ENCODE data around the gene ZSCAN26.

Gene ZSCAN26

DNA sequence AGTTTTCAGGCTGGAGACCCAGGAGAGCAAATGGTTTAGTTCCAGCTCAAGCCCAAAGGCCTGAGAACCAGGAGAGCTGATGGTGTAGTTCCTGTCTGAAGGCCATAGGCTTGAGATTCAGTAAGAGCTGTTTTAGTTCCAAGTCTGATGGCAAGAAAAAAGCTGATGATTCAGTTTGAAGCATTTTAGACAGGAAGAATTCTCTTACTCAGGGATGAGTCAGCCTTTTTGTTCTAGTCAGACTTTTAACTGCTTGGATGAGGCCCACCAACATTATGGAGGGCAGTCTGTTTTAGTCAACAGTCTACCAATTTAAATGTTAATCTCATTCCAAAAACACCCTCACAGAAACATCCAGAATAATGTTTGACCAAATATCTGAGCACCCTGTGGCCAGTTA lies 2.5 kb downstream of the ZSCAN26 start:
- Histone ChIP-seq H3K9me3 (ENCODE audit: severe bottlenecking) (no peaks in the 10 kb centered on the region), H3K36me3 (peaks cover 33% of the 10 kb centered on the region), H3K27me3 (ENCODE audit: insufficient read depth, low read depth, severe bottlenecking) (no peaks in the 10 kb centered on the region), H3K4me3 (ENCODE audit: low read depth, low read length) (no peak overlapping the region), H3K27ac (no peak overlapping the region)
- TF ChIP-seq, protein P1, sequence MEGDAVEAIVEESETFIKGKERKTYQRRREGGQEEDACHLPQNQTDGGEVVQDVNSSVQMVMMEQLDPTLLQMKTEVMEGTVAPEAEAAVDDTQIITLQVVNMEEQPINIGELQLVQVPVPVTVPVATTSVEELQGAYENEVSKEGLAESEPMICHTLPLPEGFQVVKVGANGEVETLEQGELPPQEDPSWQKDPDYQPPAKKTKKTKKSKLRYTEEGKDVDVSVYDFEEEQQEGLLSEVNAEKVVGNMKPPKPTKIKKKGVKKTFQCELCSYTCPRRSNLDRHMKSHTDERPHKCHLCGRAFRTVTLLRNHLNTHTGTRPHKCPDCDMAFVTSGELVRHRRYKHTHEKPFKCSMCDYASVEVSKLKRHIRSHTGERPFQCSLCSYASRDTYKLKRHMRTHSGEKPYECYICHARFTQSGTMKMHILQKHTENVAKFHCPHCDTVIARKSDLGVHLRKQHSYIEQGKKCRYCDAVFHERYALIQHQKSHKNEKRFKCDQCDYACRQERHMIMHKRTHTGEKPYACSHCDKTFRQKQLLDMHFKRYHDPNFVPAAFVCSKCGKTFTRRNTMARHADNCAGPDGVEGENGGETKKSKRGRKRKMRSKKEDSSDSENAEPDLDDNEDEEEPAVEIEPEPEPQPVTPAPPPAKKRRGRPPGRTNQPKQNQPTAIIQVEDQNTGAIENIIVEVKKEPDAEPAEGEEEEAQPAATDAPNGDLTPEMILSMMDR (IDR thresholded peaks at IDR 0.05; ENCODE audit: low read depth, low read length): no peak
- DNase-seq: no peak

DNA sequence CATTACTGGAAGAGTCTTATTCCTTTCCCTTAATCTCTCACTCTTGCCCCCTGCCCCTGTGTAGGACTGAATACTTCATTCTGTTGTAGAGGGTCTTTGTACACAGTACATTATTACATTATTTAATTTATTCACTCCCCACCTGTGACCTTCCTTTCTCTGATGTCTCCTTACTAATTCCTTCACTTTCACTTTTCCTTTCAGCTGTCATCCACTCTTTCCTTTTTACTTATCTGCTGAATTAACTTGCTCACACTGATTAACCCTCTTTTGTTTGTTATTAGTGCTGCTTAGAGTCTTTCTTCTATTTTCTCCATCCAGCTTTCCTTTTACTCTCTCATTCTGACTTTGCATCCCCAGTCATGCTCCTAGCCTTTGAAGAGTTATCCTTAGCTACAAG lies 7.9 kb downstream of the ZSCAN26 start:
- no peak overlapping the region for H3K27ac ChIP-seq
- no peaks in the 10 kb centered on the region for H3K27me3 ChIP-seq (ENCODE audit: insufficient read depth, low read depth, severe bottlenecking)
- no peak overlapping the region for H3K4me3 ChIP-seq (ENCODE audit: low read depth, low read length)
- no peak for DNase-seq
- TF ChIP-seq, protein P1 (IDR thresholded peaks at IDR 0.05; ENCODE audit: low read depth, low read length): no peak
- H3K36me3 ChIP-seq: peaks cover 60% of the 10 kb centered on the region
- H3K9me3 ChIP-seq (ENCODE audit: severe bottlenecking): no peaks in the 10 kb centered on the region

DNA sequence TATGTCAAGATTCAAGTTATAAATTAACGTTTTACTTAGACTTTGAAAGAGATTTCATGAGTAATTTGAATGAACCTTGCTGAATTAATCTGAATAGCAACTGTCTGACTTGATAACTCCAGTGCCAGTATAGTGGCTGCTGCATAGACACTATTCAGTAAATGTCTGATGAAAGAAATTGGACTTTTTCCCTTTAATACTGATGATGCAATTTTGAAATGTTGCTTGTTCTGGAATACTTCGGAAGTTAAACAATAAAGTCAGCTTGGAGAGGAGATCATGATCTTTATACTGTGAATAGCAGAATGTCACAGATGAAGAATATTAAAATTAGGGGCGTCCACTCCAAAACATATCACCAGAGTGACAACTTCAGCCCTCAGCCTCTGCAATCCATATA lies 10.8 kb downstream of the ZSCAN26 start:
- TF ChIP-seq, protein P1 (IDR thresholded peaks at IDR 0.05; ENCODE audit: low read depth, low read length): no peak
- peaks cover 44% of the 10 kb centered on the region for H3K36me3 ChIP-seq
- no peak overlapping the region for H3K4me3 ChIP-seq (ENCODE audit: low read depth, low read length)
- DNase-seq: no peak
- no peaks in the 10 kb centered on the region for H3K27me3 ChIP-seq (ENCODE audit: insufficient read depth, low read depth, severe bottlenecking)
- no peaks in the 10 kb centered on the region for H3K9me3 ChIP-seq (ENCODE audit: severe bottlenecking)
- H3K27ac ChIP-seq: no peak overlapping the region

DNA sequence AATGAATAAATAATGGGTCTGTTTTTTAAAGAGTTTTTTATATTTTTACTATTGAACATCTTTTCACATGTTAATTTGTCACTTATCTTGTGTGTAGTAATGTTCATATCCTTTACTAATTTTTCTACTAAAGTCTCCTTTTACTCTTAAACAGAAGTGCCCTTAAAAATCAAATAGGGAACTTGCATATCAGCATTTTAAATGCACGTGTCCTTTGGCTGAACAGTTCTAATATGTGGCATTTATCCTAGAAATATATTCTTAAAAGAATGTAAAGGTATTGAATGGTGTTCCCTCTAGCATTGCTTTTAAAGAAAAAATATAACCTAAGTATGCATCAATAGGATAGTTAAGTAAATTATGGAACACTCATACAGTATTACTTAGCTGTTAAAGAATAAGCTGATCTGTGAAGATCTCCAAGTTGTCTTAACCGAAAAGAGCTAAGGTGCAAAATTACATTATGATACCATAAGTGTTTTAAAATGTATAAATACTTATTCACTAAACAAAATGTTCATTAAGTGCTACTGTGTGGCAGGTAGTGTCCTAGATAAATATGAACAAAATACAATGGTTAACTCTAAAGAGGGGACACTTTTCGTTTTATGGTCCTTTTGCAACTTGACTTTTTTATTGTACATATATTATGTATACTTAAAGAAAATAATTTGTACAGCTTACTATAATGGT lies 13.8 kb downstream of the ZSCAN26 start:
- TF ChIP-seq, protein P1 (IDR thresholded peaks at IDR 0.05; ENCODE audit: low read depth, low read length): no peak
- no peaks in the 10 kb centered on the region for H3K27me3 ChIP-seq (ENCODE audit: insufficient read depth, low read depth, severe bottlenecking)
- no peaks in the 10 kb centered on the region for H3K9me3 ChIP-seq (ENCODE audit: severe bottlenecking)
- DNase-seq: no peak
- H3K36me3 ChIP-seq: peaks cover 45% of the 10 kb centered on the region
- peak overlapping the region; percentile 75 for H3K27ac ChIP-seq
- peak overlapping the region; percentile 98 for H3K4me3 ChIP-seq (ENCODE audit: low read depth, low read length)

DNA sequence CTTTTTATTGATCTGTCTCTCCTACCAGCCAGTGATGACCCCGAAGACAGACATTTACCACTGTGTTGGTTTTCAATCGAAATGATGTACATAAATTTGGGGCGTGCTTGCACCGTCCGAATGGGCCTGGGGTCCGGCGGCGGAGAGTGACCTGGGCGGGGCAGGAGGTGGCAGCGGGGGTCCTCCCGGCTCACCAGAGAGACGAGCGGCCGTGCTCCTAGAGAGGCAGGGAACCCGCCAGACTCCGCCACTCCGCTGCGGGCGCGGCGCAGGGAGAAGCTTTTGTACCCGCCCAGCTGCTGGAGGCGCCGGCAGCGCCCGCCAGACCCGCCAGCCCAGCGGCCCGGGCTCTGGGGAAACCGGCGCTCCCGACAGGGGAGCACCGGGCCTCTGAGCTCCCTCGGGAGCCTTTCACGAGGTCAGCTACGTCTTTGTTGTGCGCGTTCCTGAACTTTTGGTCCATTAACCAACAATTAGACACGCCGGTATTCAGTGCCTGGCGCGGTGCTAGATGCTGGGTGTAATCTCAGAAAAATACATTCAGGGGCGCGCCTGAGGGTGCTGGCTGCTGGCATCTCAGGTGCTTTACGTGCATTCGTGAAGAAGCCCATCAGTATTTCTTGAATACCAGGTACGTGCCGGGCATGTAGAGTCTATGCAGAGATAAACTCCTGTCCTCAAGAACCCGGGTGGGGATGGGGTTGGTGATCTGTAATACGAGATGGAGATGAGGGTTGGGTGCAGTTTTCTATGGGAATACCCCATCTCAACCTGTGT lies 14.5 kb downstream of the ZSCAN26 start, which contains the start of gene PGBD1:
TSS of gene PGBD1 (plus strand) at position 285 of the 777 bp plus-strand sequence. CDS start 2,242 bp downstream, outside the sequence.
- DNase-seq: peak; percentile 96
- Histone ChIP-seq H3K27ac (peak within 1 kb of the TSS; percentile 75), H3K4me3 (ENCODE audit: low read depth, low read length) (peak within 1 kb of the TSS; percentile 98), H3K36me3 (peaks cover 45% of the 10 kb centered on the region), H3K9me3 (ENCODE audit: severe bottlenecking) (no peaks in the 10 kb centered on the region), H3K27me3 (ENCODE audit: insufficient read depth, low read depth, severe bottlenecking) (no peaks in the 10 kb centered on the region)
- TF ChIP-seq, protein P1 (IDR thresholded peaks at IDR 0.05; ENCODE audit: low read depth, low read length): no peak

All from WERI-Rb-1 (cell line).